HCT116 (cell line): ENCODE results near the gene C2orf72. TPM values are rescaled to one million over a fixed set of nuclear protein-coding genes. Genes with fewer than 3 reads are reported as not detected.

ENCODE experiments used
- ATAC-seq: fragments of 200-7000 bp; cut with Tn5 transposase; 2 replicates; pipeline ENCODE4 v1.9.1; 2020; ENCODE audit warnings: mild to moderate bottlenecking, moderate library complexity
- BruUV-seq: library from RNA; stranded (reverse); fragments of 400-500 nt; replicated peaks from 2 replicates; lab custom pipeline; 2021; lab: Mats Ljungman, UMichigan
- CTCF ChIA-PET: fragments of 300-600 bp; sonication (Branson Sonifier 250); formaldehyde crosslinking; loops from one replicate; lab custom pipeline; 2021; ENCODE audit warnings: antibody characterized with exemption; lab: Charles Lee
- POLR2A ChIA-PET: fragments of 300-600, 350-600 bp; sonication (Branson Sonifier 250); formaldehyde crosslinking; loops from one replicate; lab custom pipeline; 2021; ENCODE audit warnings: antibody characterized with exemption; lab: Charles Lee
- RAD21 ChIA-PET, 2 experiments: fragments of 300-600 bp; sonication (Branson Sonifier 250); formaldehyde crosslinking; loops; one replicate each; lab custom pipeline; 2023; ENCODE audit warnings: low total read pairs in 2 of 2; ENCODE audit not compliant: uncharacterized antibody in 2 of 2, unreplicated experiment in 2 of 2, low non-redundant PET in 1 of 2; lab: Charles Lee
- DNase-seq: peaks from one replicate; pipeline ENCODE4 v3.0.0-alpha.2; 2010; ENCODE audit warnings: low read depth, low spot score
- H2AFZ ChIP-seq: fragments of 200-600 bp; shearing (Covaris generic), sonication (generic); 2 replicates; pipeline ENCODE4 v1.6.1; 2017; ENCODE audit warnings: low read depth, mixed run types, mixed read lengths, antibody characterized with exemption, low read length; ENCODE audit not compliant: poor library complexity, severe bottlenecking
- H3K27ac ChIP-seq: 2 replicates; pipeline ENCODE4 v1.5.1; 2012; ENCODE audit warnings: low read depth, low read length
- H3K27me3 ChIP-seq: fragments of 200-600 bp; sonication (generic); 2 replicates; pipeline ENCODE4 v1.6.1; 2016; ENCODE audit warnings: mixed run types, low read length, mixed read lengths; ENCODE audit not compliant: insufficient read depth
- H3K36me3 ChIP-seq, 2 experiments: fragments of 200-500 bp in 1 of 2; fragments of 200-600 bp in 1 of 2; sonication (Bioruptor generic) in 1 of 2; sonication (generic) in 1 of 2; 2 replicates each; pipeline versions ENCODE4 v1.5.1 to v1.6.1; 2014 to 2016; ENCODE audit warnings: low read length in 2 of 2, inconsistent platforms in 1 of 2, mixed read lengths in 1 of 2, mixed run types in 1 of 2; ENCODE audit not compliant: insufficient read depth in 2 of 2, control insufficient read depth in 1 of 2
- H3K4me1 ChIP-seq, 2 experiments: fragments of 200-600 bp in 1 of 2; sonication (generic) in 1 of 2; 2 replicates each; pipeline versions ENCODE4 v1.5.1 to v1.6.1; 2012 to 2017; ENCODE audit warnings: low read length in 2 of 2, inconsistent platforms in 1 of 2, mild to moderate bottlenecking in 1 of 2, mixed read lengths in 1 of 2, mixed run types in 1 of 2, moderate library complexity in 1 of 2; ENCODE audit not compliant: insufficient read depth in 2 of 2, control insufficient read depth in 1 of 2
- H3K4me2 ChIP-seq: fragments of 200-600 bp; sonication (generic); 2 replicates; pipeline ENCODE4 v1.6.1; 2017; ENCODE audit warnings: mixed run types, low read length, mixed read lengths
- H3K4me3 ChIP-seq, 2 experiments: fragments of 200-600 bp in 1 of 2; sonication (generic) in 1 of 2; replicated peaks in 1 of 2; 2 replicates each; pipeline ENCODE4 v1.5.1; 2011 to 2016; ENCODE audit warnings: low read length in 2 of 2, control low read depth in 1 of 2, low read depth in 1 of 2, mild to moderate bottlenecking in 1 of 2, mixed read lengths in 1 of 2, mixed run types in 1 of 2
- H3K79me2 ChIP-seq: fragments of 200-600 bp; sonication (generic); 2 replicates; pipeline ENCODE4 v1.6.1; 2017; ENCODE audit warnings: mild to moderate bottlenecking, mixed run types, low read length, moderate library complexity, mixed read lengths; ENCODE audit not compliant: insufficient read depth
- H3K9ac ChIP-seq: fragments of 200-600 bp; sonication (generic); 2 replicates; pipeline ENCODE4 v1.6.1; 2016; ENCODE audit warnings: low read length, mixed read lengths
- H3K9me2 ChIP-seq: fragments of 200-600 bp; sonication (generic), shearing (Covaris generic); 2 replicates; pipeline ENCODE4 v1.6.1; 2017; ENCODE audit warnings: mixed run types, mild to moderate bottlenecking, moderate library complexity; ENCODE audit not compliant: insufficient read depth
- H3K9me3 ChIP-seq, 2 experiments: fragments of 200-500 bp in 1 of 2; fragments of 200-600 bp in 1 of 2; sonication (Bioruptor generic) in 1 of 2; sonication (generic) in 1 of 2; 2 replicates each; pipeline ENCODE4 v1.6.1; 2014 to 2017; ENCODE audit warnings: low read length in 2 of 2, mixed read lengths in 2 of 2, inconsistent platforms in 1 of 2, low read depth in 1 of 2, mild to moderate bottlenecking in 1 of 2, mixed run types in 1 of 2, moderate library complexity in 1 of 2; ENCODE audit not compliant: control insufficient read depth in 1 of 2, insufficient read depth in 1 of 2
- H4K20me1 ChIP-seq: fragments of 200-600 bp; sonication (generic), shearing (Covaris generic); 2 replicates; pipeline ENCODE4 v1.6.1; 2017; ENCODE audit warnings: mixed run types, mild to moderate bottlenecking, moderate library complexity; ENCODE audit not compliant: insufficient read depth
- CBX3 ChIP-seq: IDR thresholded peaks from 2 replicates; pipeline ENCODE4 v1.6.1; 2012; ENCODE audit warnings: low read depth
- CTCF ChIP-seq, 3 experiments: fragments of 200-600 bp in 1 of 3; sonication (generic) in 1 of 3; IDR thresholded peaks in 2 of 3; conservative IDR thresholded peaks in 1 of 3; 2 replicates each; pipeline ENCODE4 v1.5.1; 2012 to 2017; ENCODE audit warnings: low read depth in 2 of 3, low read length in 2 of 3, antibody characterized with exemption in 1 of 3, borderline replicate concordance in 1 of 3, control low read depth in 1 of 3, mild to moderate bottlenecking in 1 of 3, mixed read lengths in 1 of 3, mixed run types in 1 of 3, moderate library complexity in 1 of 3; ENCODE audit not compliant: insufficient read depth in 1 of 3
- ELF1 ChIP-seq: IDR thresholded peaks from 2 replicates; pipeline ENCODE4 v1.6.1; 2012; ENCODE audit warnings: low read depth, borderline replicate concordance
- EZH2phosphoT487 ChIP-seq: fragments of 200-600 bp; IDR thresholded peaks from 2 replicates; pipeline ENCODE4 v1.6.1; 2018; ENCODE audit warnings: antibody characterized with exemption, borderline replicate concordance
- JUND ChIP-seq: IDR thresholded peaks from 2 replicates; pipeline ENCODE4 v1.6.1; 2012
- POLR2A ChIP-seq: IDR thresholded peaks from 2 replicates; pipeline ENCODE4 v1.7.0; 2011; ENCODE audit warnings: borderline replicate concordance; ENCODE audit not compliant: insufficient read depth, insufficient read length; ENCODE audit errors: extremely low read depth
- POLR2AphosphoS5 ChIP-seq: IDR thresholded peaks from 2 replicates; pipeline ENCODE4 v1.6.1; 2011; ENCODE audit warnings: mild to moderate bottlenecking, low read depth, low read length, moderate library complexity
- RAD21 ChIP-seq: IDR thresholded peaks from 2 replicates; pipeline ENCODE4 v1.6.1; 2012; ENCODE audit warnings: low read depth, mild to moderate bottlenecking
- SIN3A ChIP-seq: IDR thresholded peaks from 2 replicates; pipeline ENCODE4 v1.6.1; 2012; ENCODE audit warnings: low read depth
- SP1 ChIP-seq: IDR thresholded peaks from 2 replicates; pipeline ENCODE4 v1.6.1; 2012; ENCODE audit warnings: low read depth
- SRF ChIP-seq: IDR thresholded peaks from 2 replicates; pipeline ENCODE4 v1.6.1; 2012; ENCODE audit warnings: low read depth
- YY1 ChIP-seq: IDR thresholded peaks from 2 replicates; pipeline ENCODE4 v1.6.1; 2011; ENCODE audit warnings: low read length, low read depth, moderate library complexity, mild to moderate bottlenecking; ENCODE audit not compliant: insufficient replicate concordance; ENCODE audit errors: extremely low read depth
- intact Hi-C: fragments of 100-400 bp; cut with micrococcal nuclease; formaldehyde crosslinking; loops from 2 replicates; pipeline ENCODE4 v1.10.0; 2022
- total RNA-seq: library from RNA; stranded (reverse); gene quantifications from one replicate; pipeline ENCODE4 v1.2.1, GENCODE V29; 2021; ENCODE audit not compliant: unreplicated experiment
- TF ChIP-seq, protein P1 (sequence below): IDR thresholded peaks from 2 replicates; pipeline ENCODE4 v1.6.1; 2011; ENCODE audit warnings: mild to moderate bottlenecking, low read length, moderate library complexity; ENCODE audit not compliant: insufficient replicate concordance; ENCODE audit errors: extremely low read depth

Gene C2orf72
- total RNA-seq, 1 experiment from 2014 or later = 3.7 TPM

DNA sequence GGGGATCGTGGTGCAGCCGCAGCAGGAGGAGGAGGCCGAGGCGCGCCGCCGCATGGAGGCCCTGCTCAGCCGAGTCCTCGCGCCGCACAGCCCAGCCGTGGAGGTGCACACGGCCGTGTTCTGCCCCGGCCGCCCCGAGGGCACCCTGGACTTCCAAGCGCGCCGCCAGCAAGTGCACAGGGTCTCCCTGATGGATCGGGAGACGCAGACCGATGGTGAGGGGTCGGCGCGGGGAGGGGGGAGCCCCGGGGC is 46.5 kb upstream of the C2orf72 start:
- ChIA-PET POLR2A (no interaction called here), CTCF (no interaction called here)
- intact Hi-C loops = no loop called here

GRCh38 chr2:230991598-230991997 is 45.7 kb upstream of the C2orf72 start:
- no peak overlapping the region for H3K4me2 ChIP-seq
- H3K4me1 ChIP-seq = peaks cover 4 to 6% of the 10 kb centered on the region in 2 experiments; a peak in 3 of 4 replicates
- POLR2A ChIA-PET = no interaction called here
- intact Hi-C loops = no loop called here
- no peak overlapping the region for H3K9ac ChIP-seq
- no peak for DNase-seq
- H3K79me2 ChIP-seq = no peaks in the 10 kb centered on the region
- no peaks in the 10 kb centered on the region for H3K9me3 ChIP-seq
- H3K9me2 ChIP-seq = no peaks in the 10 kb centered on the region
- no peaks in the 10 kb centered on the region for H3K27me3 ChIP-seq
- RAD21 ChIA-PET = no interaction called here
- TF ChIP-seq RAD21 (no peak), JUND (no peak), SIN3A (no peak), CBX3 (no peak), POLR2A (no peak), ELF1 (no peak), YY1 (no peak), SP1 (no peak), SRF (no peak)
- TF ChIP-seq, protein P1, sequence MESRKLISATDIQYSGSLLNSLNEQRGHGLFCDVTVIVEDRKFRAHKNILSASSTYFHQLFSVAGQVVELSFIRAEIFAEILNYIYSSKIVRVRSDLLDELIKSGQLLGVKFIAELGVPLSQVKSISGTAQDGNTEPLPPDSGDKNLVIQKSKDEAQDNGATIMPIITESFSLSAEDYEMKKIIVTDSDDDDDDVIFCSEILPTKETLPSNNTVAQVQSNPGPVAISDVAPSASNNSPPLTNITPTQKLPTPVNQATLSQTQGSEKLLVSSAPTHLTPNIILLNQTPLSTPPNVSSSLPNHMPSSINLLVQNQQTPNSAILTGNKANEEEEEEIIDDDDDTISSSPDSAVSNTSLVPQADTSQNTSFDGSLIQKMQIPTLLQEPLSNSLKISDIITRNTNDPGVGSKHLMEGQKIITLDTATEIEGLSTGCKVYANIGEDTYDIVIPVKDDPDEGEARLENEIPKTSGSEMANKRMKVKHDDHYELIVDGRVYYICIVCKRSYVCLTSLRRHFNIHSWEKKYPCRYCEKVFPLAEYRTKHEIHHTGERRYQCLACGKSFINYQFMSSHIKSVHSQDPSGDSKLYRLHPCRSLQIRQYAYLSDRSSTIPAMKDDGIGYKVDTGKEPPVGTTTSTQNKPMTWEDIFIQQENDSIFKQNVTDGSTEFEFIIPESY = no peak
- CTCF ChIA-PET = no interaction called here
- no peak overlapping the region for H2AFZ ChIP-seq
- BruUV-seq = no TSS peak
- H3K4me3 ChIP-seq = no peak overlapping the region
- H3K27ac ChIP-seq = no peak overlapping the region
- no peaks in the 10 kb centered on the region for H3K36me3 ChIP-seq
- ATAC-seq = no peak
- no peaks in the 10 kb centered on the region for H4K20me1 ChIP-seq

More for the DNA sequence above, 46.5 kb upstream of the C2orf72 start:
- no peaks in the 10 kb centered on the region for H3K9me3 ChIP-seq
- no peaks in the 10 kb centered on the region for H3K27me3 ChIP-seq
- DNase-seq = no peak
- no peaks in the 10 kb centered on the region for H3K9me2 ChIP-seq
- H3K4me2 ChIP-seq = no peak overlapping the region
- H3K9ac ChIP-seq = no peak overlapping the region
- no peaks in the 10 kb centered on the region for H3K36me3 ChIP-seq
- no peaks in the 10 kb centered on the region for H3K79me2 ChIP-seq
- H4K20me1 ChIP-seq = no peaks in the 10 kb centered on the region
- H2AFZ ChIP-seq = no peak overlapping the region
- BruUV-seq = no TSS peak
- no peak overlapping the region for H3K27ac ChIP-seq
- no peak overlapping the region for H3K4me3 ChIP-seq
- H3K4me1 ChIP-seq = peaks cover 4 to 6% of the 10 kb centered on the region in 2 experiments; a peak in 3 of 4 replicates
- ATAC-seq = no peak
- no peak for TF ChIP-seq CTCF (IDR thresholded peaks at IDR 0.05 in 2 of 3, conservative IDR thresholded peaks at IDR 0.05 in 1 of 3; ENCODE audit: borderline replicate concordance in 1 of 3, insufficient read depth in 1 of 3, low read depth in 2 of 3, low read length in 2 of 3)
- TF ChIP-seq POLR2AphosphoS5 = no peak
- no peak for TF ChIP-seq ELF1
- TF ChIP-seq EZH2phosphoT487 = no peak
- TF ChIP-seq SP1 = no peak
- RAD21 ChIA-PET = no interaction called here
